OCI-LY3 (cell line): ENCODE data around the gene TRUB2.

Experiments
- CTCF ChIP-seq: fragments of 200-600, 300-600 bp; sonication (generic); IDR thresholded peaks from 2 replicates; pipeline ENCODE4 v1.5.1; 2014; ENCODE audit warnings: antibody characterized with exemption, low read length, low read depth
- EZH2phosphoT487 ChIP-seq: fragments of 200-600 bp; shearing (Covaris generic); IDR thresholded peaks from 2 replicates; pipeline ENCODE4 v1.6.1; 2018; ENCODE audit warnings: antibody characterized with exemption, mixed run types, low read depth

GRCh38 chr9:128361296-128361985 lies 39.2 kb upstream of the TRUB2 start:
- TF ChIP-seq EZH2phosphoT487 (no peak), CTCF (no peak)
